Measurements from ENCODE around the gene PCYT2.

The PCYT2 gene

GRCh38 chr17:81902653-81903414 lies 8.4 kb downstream of the PCYT2 start:
- peaks cover 41% of the 10 kb centered on the region for H3K36me3 ChIP-seq

GRCh38 chr17:81902023-81902652 lies 9.1 kb downstream of the PCYT2 start, which contains the start of gene NPB:
NPB (plus strand) TSS chr17:81902238; CDS start chr17:81902278, 40 bp downstream.
- H3K9me3 ChIP-seq, result no peaks in the 10 kb centered on the region
- H3K36me3 ChIP-seq, result peaks cover 48% of the 10 kb centered on the region
- no peak within 1 kb of the TSS for H3K27ac ChIP-seq
- peaks cover 34% of the 10 kb centered on the region for H3K27me3 ChIP-seq
- H3K4me1 ChIP-seq (ENCODE audit: control insufficient read depth in 1 of 2, insufficient read depth in 1 of 2, low read depth in 1 of 2, low read length in 1 of 2), result peaks cover 0 to 10% of the 10 kb centered on the region in 2 experiments
- no peak for TF ChIP-seq CTCF (IDR thresholded peaks at IDR 0.05)
- H3K4me3 ChIP-seq (ENCODE audit: low read depth in 1 of 2, low read length in 1 of 2), result no peak within 1 kb of the TSS

More at GRCh38 chr17:81902653-81903414, 8.4 kb downstream of the PCYT2 start:
- peaks cover 0 to 10% of the 10 kb centered on the region in 2 experiments for H3K4me1 ChIP-seq (ENCODE audit: control insufficient read depth in 1 of 2, insufficient read depth in 1 of 2, low read depth in 1 of 2, low read length in 1 of 2)
- peaks cover 34% of the 10 kb centered on the region for H3K27me3 ChIP-seq
- H3K9me3 ChIP-seq, result no peaks in the 10 kb centered on the region
- no peak overlapping the region for H3K4me3 ChIP-seq (ENCODE audit: low read depth in 1 of 2, low read length in 1 of 2)
- TF ChIP-seq CTCF (IDR thresholded peaks at IDR 0.05), result no peak
- H3K27ac ChIP-seq, result no peak overlapping the region

GRCh38 chr17:81901167-81902022 lies 9.8 kb downstream of the PCYT2 start:
- Histone ChIP-seq H3K4me3 (ENCODE audit: low read depth in 1 of 2, low read length in 1 of 2) (no peak overlapping the region), H3K27ac (no peak overlapping the region), H3K4me1 (ENCODE audit: control insufficient read depth in 1 of 2, insufficient read depth in 1 of 2, low read depth in 1 of 2, low read length in 1 of 2) (peaks cover 0 to 10% of the 10 kb centered on the region in 2 experiments), H3K36me3 (peaks cover 53% of the 10 kb centered on the region), H3K27me3 (peaks cover 34% of the 10 kb centered on the region), H3K9me3 (no peaks in the 10 kb centered on the region)
- TF ChIP-seq CTCF (IDR thresholded peaks at IDR 0.05), result no peak

- TF ChIP-seq CTCF (IDR thresholded peaks at IDR 0.05), result no peak
- Histone ChIP-seq H3K27me3 (peaks cover 34% of the 10 kb centered on the region), H3K36me3 (peaks cover 64% of the 10 kb centered on the region), H3K4me3 (ENCODE audit: low read depth in 1 of 2, low read length in 1 of 2) (no peak overlapping the region), H3K9me3 (no peaks in the 10 kb centered on the region), H3K27ac (no peak overlapping the region), H3K4me1 (ENCODE audit: control insufficient read depth in 1 of 2, insufficient read depth in 1 of 2, low read depth in 1 of 2, low read length in 1 of 2) (peaks cover 0 to 10% of the 10 kb centered on the region in 2 experiments)
Measured at GRCh38 chr17:81900181-81900820, 10.9 kb downstream of the PCYT2 start.
